Choroid plexus epithelial cell (primary cell): ENCODE data around the gene SLC10A4.
"Not testable (repeated sequence)": the region's sequence is repeated elsewhere in the genome, so short reads cannot be mapped to it uniquely, and the experiment has no call there.

Experiments
- DNase-seq: peaks from one replicate; pipeline ENCODE4 v3.0.0-alpha.2; 2010; ENCODE audit warnings: low read depth
- H3K4me3 ChIP-seq: 2 replicates; pipeline ENCODE4 v1.5.1; 2011; ENCODE audit warnings: low read depth, mild to moderate bottlenecking, control low read depth, low read length, moderate library complexity
- TF ChIP-seq, protein P1 (sequence below): conservative IDR thresholded peaks from 2 replicates; pipeline ENCODE4 v1.5.1; 2011; ENCODE audit warnings: low read depth, mild to moderate bottlenecking, control low read depth, inconsistent platforms, low read length, moderate library complexity

SLC10A4 gene, protein sequence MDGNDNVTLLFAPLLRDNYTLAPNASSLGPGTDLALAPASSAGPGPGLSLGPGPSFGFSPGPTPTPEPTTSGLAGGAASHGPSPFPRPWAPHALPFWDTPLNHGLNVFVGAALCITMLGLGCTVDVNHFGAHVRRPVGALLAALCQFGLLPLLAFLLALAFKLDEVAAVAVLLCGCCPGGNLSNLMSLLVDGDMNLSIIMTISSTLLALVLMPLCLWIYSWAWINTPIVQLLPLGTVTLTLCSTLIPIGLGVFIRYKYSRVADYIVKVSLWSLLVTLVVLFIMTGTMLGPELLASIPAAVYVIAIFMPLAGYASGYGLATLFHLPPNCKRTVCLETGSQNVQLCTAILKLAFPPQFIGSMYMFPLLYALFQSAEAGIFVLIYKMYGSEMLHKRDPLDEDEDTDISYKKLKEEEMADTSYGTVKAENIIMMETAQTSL

DNA sequence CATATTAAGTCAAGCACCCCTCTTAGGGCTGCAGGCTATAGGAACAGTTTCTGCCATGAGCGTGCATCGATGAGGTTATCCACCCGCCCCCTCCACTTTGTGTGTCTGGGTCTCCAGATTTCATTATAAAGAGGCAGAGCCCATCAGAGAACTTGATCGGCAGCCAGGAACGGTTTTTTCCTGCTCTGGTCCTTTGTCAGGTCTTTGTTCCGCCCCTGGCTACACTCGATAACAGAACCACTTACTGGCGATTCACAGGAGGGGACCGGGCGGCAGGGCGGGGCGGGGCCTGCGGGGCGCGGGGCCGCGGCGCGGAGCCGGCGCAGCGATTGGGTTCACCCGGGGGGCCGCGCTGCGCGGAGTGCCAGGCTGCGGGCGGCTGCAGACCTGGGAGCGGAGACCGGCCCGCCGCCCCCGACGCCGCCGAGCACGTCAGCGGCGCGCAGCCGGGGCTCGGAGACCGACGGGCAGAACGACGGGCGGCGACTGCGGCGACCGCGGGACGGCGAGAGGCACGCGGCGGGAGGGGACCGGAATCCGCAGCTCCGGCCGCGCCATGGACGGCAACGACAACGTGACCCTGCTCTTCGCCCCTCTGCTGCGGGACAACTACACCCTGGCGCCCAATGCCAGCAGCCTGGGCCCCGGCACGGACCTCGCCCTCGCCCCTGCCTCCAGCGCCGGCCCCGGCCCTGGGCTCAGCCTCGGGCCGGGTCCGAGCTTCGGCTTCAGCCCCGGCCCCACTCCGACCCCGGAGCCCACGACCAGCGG lies at the start of gene SLC10A4:
Gene SLC10A4, plus strand, starts transcription at position 338 of the 771 bp plus-strand sequence. Its CDS starts 219 bp downstream, at position 557.
- peak within 1 kb of the TSS; percentile 18 for H3K4me3 ChIP-seq
- TF ChIP-seq, protein P1, sequence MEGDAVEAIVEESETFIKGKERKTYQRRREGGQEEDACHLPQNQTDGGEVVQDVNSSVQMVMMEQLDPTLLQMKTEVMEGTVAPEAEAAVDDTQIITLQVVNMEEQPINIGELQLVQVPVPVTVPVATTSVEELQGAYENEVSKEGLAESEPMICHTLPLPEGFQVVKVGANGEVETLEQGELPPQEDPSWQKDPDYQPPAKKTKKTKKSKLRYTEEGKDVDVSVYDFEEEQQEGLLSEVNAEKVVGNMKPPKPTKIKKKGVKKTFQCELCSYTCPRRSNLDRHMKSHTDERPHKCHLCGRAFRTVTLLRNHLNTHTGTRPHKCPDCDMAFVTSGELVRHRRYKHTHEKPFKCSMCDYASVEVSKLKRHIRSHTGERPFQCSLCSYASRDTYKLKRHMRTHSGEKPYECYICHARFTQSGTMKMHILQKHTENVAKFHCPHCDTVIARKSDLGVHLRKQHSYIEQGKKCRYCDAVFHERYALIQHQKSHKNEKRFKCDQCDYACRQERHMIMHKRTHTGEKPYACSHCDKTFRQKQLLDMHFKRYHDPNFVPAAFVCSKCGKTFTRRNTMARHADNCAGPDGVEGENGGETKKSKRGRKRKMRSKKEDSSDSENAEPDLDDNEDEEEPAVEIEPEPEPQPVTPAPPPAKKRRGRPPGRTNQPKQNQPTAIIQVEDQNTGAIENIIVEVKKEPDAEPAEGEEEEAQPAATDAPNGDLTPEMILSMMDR: no peak
- no peak for DNase-seq

DNA sequence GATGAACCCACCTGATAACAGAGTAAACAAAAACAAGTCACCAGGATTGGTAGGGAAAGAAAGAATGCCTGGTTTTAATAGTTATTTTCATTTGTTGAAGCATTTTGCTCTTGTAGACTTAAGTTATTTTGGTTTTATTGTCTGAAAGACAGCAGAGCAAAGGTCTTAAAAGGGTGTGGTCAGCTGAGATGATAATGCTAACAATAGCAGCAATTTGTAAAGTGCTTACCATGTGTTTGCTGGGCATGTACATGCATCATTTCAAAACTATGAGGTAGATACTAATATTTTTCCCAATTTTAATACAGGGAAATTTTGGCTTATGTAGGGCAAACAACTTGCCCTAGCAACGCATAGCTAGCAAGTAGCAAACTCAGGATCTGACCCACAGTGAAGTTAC lies 46.8 kb upstream of the SLC10A4 start:
- TF ChIP-seq, protein P1: no peak
- H3K4me3 ChIP-seq: no peak overlapping the region
- no peak for DNase-seq

DNA sequence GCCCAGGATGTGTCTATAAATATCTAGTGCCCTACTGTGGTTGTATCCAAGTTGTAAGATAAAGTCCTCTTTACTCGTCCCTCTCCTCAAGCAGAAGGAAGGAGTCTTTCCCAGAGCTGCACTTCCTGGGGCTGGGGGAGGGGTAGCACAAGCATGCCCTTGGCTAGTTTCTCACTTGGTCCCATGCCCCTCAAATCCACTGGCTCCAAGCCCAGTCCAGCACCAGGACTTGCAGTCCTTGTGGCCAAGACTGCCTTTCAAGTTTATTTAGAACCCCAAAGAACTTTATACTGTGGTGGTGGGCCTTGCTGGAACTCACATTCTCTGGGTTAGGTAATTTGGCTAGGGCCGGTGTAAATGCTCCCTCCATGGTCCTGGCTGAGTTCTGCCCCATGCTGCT lies 43.2 kb upstream of the SLC10A4 start:
- DNase-seq: peak; percentile 26
- H3K4me3 ChIP-seq: no peak overlapping the region
- TF ChIP-seq, protein P1: no peak

DNA sequence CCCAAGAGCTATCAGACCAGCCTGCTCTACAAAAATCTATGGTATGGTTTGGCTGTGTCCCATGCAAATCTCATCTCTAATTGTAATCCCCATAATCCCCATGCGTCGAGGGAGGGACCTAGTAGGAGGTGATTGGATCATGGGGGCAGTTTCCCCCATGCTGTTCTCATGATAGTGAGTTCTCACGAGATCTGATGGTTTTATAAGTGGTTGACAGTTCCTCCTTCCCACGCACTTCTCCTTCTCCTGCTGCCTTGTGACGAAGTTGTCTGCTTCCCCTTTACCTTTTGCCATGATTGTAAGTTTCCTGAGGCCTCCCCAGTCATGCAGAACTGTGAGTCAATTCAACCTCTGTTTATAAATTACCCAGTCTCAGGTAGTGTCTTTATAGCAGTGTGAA lies 42.2 kb upstream of the SLC10A4 start:
- not testable (repeated sequence) for H3K4me3 ChIP-seq, DNase-seq

DNA sequence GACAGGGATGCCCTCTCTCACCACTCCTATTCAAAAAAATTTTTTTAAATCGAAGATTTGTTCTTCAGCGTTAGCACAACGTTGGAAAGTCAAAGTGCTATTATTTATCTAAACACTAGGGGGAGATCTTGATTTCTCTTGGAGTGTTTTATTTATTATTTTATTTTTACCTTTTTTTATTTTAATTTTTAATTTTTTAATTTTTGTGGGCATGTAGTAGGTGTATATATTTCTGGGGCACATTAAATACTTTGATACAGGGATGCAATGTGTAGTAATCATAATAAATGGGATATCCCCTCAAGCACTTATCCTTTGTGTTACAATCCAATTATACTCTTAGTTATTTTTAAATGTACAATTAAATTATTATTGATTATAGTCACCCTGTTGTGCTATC lies 37.4 kb upstream of the SLC10A4 start:
- TF ChIP-seq, protein P1: peak; percentile 54
- H3K4me3 ChIP-seq: no peak overlapping the region
- peak; percentile 47 for DNase-seq

DNA sequence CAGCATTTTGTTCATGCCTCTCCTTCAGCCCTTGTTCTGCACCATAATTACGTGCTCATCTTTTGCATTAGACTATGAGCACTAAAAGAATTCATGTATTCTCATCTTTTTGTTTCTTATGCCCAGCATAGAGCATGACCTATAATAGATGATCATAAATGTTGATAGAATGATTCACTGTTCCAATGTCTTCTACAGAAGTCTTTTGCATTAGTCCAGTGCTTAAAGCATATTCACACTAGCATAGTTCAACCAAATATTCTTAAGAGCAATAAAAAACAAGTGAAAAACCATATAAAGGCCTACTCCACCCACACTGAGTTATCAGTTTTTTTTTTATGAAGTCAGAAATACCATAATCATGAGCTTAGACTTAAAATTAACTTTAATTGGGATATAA lies 36.5 kb upstream of the SLC10A4 start:
- DNase-seq: no peak
- TF ChIP-seq, protein P1: no peak
- H3K4me3 ChIP-seq: no peak overlapping the region

DNA sequence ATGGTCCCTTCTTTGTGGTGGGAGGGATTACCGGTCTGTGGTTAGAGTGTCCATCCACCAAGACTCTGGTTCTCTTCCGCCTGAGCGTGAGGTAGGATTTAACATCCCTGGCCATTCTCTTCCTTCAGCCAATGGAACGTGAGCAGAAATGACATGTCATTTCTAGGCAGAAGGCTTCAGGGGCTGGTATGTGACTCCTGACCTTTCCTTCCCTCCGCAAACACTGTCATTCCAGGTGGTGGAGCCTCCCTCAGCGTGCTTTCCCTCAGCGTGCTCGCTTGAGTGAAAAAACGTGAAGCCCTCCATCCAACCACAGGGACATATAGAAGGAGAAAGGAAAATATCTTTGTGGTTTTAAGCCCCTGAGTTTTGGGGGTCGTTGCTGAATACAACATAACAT lies 34.0 kb upstream of the SLC10A4 start:
- DNase-seq: no peak
- TF ChIP-seq, protein P1: no peak
- H3K4me3 ChIP-seq: no peak overlapping the region
